Superior temporal gyrus (tissue), 1 donor: ENCODE measurements around the gene TAS1R3.
"Not testable (repeated sequence)": the region's sequence is repeated elsewhere in the genome, so short reads cannot be mapped to it uniquely, and the experiment has no call there.

Experiments used
- DNase-seq: peaks from one replicate; pipeline ENCODE4 v3.0.0-alpha.2; 2016; ENCODE audit errors: extremely low spot score

TAS1R3 gene

DNA sequence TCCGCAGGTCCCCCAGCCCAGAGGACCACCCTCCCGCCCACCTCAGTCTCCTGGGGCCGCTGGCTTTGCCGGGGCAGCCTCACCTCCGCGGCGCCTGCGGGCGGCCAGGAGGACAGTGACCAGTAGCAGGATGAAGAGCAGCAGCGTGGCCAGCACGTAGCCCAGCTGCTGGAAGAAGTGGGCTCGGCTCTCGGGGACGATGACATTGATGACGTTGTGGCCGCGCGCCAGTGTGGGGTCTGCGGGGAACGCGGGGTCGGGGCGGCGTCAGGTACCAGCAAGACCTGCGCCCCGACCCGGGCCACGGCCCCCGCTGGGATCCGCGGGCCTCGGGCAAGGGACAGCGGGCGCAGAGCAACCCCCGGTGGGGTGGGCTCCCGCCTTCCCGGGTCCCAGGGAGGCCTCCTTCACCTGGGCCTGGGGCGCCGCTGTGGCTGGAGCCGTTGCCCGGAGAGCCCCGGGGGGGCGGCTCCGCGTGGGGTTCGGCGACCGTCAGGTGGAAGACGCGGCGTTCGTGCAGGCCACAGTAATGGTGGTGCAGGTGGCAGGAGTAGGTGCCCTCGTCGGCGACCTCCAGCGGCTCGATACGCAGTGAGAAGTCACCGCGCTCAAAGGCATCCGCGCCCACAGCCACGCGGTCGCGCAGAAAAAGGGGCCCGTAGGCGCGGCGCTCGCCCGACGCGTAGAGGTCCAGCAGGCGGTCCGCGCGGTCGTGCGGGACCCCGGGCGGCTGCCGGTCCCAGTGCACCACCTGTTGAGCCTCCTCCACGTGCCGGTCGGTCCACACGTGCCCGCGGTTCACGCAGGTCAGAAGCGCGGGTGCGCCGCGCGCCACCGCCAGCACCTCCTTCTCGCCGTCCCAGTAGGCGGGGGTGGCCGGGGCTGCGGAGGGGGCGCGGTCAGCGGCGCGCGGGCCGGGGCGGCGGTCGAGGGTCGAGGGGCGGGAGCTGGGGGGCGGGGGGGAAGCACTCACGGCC, 23.5 kb downstream of the TAS1R3 start:
- no peak for DNase-seq

DNA sequence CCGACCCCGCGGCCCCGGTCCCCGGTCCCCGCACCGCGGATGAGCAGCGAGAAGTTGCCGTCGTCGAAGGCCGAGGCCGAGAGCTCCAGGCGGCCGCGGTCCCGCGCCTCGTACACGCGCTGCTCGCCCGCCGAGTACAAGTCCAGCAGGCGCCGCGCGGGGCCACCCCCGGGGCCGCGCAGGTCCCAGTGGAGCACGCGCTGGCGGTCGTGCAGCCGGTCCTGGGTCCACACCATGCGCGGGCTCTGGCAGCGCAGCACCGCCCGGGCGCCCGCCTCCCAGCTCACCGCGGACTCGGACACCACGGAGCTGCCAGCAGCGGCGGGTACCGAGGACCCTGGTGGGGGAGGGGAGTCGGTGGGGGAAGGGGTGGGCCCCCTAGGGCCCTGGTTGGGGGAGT, 24.3 kb downstream of the TAS1R3 start:
- DNase-seq = no peak

DNA sequence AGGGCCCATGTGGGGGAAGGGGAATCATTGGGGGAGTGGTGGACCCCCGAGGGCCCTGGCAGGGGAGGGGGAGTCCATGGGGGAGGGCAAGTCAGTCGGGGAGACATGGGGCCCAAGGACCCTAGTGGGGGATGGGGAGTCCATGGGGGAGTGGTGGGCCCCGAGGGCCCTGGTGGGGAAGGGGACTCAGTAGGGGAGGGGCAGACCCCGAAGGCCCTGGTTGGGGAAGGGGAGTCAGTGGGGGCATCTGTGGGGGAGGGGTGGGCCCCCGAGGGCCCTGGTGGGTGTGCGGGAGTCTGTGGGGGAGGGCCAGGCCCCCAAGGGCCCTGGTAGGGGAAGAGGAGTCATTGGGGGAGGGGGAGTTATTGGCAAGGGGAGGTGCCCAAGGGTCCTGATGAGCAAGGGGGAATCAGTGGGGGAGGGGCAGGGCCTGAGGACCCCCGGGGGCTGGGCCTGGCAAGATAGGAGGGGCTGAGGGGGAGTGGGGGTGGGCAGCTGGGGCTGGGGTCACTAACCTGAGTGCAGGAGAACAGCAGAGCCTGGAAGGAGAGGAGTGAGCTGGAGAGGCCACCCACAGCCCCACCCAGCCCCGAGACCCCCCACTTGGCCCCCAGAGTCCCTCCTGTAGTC, 25.2 kb downstream of the TAS1R3 start:
- DNase-seq = no peak

DNA sequence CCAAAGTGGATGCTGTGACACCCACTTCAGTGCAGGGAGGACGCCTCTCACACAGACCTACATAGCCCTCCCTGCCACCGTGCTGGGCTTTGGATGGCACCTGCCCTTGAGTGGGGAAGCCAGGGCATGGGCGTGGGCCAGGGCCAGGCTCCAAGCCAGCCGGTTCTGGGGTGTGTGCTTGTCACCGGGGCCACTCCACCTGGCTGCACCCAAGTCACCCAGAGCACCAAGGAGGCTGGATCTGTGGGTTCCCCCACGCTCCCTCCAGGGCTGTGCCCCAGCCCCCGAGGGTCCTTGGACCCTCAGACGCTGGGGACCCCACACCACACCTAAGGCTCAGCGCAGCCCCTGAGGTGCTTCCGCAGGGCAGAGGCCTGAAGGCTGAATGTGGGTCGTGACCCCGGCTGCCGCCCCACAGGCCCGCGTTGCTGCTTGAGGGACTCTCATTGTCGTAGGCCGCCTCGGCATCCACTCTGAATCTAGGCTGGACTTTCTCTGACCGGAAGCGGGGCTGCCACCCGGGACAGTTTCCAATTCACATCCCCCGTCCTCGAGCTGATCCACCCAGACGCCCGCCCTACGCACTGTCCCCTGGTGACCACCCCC, 25.8 kb downstream of the TAS1R3 start:
- DNase-seq = no peak

DNA sequence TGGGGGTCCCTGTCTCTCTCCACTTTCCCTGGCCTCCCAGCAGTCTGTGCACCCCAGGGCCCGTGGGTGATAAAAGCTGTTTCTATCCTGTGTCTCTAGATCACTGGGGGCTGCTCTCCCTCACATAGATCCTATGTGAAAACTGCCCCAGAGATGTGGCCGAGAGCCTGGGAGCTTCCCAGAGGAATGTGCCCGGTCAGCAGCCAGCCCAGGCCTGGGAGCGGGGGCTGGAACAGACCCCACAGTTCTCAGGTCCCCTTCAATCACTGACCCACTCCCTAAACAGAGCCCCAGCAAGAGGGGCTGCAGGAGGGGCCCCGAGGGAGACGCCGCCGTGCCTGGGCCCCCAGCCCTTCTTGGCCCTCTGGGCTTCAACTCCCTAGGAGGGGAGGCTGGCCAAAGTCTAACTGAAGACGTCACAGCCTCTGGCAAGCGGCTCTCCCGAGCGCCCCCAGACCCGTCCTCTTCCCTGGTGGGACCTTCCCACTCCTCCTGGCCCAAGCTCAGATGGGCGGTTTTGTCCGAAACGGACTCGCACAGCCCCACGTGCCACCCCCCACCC, 26.9 kb downstream of the TAS1R3 start:
- no peak for DNase-seq

DNA sequence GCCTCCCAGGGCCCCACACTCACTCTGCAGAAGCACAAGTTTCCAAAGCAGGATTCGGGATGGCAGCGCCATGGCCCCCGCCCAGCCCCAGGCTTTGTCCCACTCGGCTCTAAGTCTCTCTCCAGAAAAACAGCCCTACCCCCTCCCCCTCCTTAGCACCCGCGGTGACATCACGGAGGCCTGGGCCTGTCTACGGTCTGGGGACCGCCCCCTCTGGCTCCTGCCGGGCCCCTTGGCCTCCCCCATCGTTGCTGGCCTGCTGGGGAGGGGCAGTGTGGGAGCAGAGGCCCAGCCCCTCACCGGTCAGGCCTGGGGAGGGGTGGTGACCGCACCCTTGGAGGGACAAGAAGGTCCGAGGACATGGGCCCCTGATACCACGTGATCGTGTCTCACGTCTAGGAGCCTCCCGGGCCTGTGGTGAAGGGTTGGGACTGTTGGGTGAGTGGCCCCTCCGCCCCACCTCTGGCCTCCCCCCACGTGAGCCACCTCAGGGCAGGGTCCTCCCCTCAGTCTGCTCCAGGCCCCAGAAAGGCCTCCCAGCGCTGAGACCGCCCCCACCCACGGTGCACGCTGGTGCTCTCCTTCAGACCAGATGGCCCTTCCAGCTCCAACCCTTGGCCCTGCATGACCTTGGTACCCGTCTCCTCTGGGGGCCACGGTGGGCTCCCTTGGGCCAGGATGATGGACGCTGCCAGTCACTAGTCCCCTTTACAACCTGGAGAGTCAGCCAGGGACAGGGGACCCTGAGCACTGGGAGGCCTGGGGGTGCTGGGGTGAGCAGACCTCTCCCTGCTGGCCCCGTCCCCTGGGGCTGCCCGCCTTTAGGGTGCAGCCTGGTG, 27.6 kb downstream of the TAS1R3 start, which contains the start of gene MXRA8:
Gene MXRA8, minus strand, starts transcription at position 123 of the 839 bp plus-strand sequence. Its CDS starts 51 bp downstream, at position 72.
- DNase-seq = no peak

DNA sequence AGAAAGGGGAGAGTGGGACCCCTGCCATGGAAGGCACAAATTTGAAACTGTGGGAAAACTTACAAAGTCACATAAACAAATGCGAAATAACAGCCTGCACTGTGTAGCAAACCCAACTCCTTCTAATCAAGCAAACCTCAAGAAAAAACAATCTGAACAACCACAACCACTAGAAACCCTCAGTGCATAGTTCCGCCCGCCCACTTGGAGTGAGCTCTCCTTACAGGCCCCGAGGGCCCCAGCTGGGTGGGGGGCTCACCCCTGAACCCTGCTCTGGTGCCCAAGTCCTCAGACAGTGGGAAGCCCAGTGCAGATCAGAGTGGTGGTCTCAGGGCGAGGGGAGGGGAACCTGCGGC, 28.2 kb downstream of the TAS1R3 start:
- no peak for DNase-seq

DNA sequence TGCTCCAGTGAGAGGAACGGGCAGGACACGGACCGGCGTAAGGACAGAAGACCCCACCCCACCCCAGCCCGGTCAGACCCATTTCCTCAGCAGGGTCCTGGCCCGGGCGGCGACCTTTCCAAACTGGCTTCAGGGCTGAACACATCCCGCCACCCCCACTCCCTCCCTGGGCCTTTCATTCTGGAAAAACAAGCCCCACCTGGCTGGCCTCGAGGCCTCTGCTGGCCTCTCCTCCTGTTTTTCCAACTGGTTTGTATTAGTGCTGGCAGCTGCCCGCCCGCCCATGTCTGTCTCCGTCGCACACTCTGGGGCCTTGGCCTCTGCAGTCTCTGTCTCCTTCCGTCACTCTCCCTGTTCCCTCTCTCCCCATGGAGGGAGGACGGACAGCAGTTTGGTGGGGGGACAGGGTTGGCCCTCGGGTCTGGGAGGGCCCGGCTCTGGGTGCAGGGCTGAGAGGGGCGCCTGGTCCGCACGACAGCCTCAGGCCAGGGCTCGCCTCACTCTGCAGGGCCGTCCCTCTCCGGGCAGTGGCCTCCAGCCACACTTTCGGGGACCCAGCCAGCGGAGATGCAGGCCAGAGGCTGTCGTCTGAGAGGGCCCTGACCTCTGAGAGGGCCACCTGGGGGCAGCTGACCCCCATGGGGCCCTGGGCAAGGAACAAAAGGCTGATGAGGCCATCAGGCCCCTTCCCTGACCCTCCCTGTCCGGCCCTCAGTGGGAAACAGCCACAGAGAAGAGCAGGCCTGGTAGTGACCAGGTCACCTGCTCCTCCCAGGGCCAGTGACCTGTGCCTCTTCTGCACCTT, 28.8 kb downstream of the TAS1R3 start:
- no peak for DNase-seq

DNA sequence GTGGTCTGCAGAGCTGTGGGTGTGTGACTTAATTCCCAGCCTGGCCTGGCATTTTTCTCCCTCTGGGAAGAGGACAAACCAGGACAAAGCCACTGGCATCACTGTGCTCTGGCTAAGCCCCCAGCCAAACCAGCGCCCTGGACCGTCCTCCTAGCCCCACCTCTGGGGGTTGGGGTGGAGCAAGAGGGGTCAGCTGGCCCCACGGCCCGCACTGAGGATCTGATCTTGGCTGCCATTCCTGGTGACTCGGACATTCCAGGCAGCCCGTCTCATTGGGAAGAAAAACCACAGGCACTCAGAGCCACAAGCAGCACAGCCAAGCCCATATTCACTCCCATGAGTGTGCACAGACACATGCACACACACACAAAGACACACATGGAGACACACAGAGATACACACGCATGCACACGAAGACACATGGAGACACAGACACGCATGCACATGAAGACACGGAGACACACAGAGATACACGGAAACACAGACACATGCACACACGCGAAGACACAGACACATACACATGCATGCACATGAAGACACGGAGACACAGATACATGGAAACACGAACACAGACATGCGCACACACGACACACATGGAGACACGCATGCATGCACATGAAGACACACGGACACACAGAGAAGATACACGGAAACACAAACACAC, 29.6 kb downstream of the TAS1R3 start:
- DNase-seq = no peak

DNA sequence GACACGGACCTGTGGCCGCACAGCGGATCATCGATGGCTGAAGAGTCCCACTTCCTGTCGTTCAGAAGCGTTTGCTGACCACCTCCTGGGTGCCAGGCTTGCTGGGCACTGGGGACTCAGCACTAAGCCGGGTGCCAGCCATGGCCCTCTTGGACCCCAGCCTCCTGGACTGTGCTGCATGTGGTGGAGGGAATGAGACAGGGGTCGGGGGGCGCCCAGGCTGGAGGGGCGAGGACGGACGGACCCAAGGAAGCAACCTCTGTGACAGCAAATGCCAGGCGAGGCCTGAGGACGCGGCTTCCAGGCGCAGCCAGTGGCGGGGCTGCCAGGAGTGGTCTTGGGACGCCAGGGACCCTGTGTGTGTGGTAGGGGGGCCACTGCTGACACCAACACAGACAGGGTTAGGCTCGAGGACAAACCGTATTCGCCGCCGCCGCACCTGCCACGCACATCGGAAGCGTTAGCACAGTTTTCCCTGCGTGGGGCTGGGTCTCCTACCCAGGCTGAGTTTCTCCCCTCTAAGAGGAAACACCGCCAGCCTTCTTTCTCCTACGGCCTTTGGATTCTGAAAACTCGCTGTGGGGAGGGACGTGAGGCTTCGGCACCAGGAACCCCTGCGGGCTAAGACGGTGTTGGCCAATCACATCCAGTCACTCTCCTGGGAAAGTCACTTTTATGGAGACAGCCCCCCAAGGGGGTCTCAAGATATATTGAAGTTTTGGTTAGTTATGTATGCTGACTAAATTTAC, 30.3 kb downstream of the TAS1R3 start:
- DNase-seq = no peak

DNA sequence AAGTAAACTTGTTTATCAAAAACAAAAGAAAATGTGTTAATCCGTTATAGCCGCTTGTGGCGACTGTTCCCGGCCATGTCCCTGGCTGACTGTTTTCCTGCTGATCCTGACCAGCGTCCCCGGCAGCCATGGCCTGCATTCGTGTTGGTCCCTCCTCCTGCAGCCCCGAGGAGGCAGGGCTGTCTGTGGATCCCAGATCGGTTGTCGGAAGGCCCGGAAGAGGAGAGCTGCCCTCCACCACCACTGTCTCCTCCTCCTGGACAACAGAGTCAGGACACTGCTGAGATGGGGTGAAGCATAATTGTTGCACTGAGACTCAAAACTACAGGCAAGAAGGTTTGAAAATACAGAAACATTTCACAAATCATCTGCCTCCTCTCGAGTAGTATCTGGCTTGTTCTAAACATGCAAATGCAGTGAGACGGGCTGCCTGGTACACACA, 30.9 kb downstream of the TAS1R3 start:
- DNase-seq = no peak

DNA sequence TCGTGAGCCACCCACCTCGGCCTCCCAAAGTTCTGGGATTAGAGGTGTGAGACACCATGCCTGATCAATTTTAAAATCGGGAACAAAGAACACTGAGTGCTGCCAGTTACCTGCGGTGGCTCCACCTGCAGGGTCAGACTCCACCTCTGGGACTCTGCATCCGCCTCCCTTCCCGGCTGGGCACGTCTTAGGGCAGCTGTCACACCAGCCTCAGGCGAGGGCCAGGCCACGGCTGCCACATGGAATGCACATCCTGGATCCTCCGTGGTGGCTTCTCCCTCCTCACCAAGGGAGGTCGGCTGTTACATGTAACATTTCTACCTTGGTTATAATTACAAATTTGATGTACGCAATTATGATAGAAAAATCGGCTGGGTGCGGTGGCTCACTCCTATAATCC, 33.2 kb downstream of the TAS1R3 start:
- DNase-seq = no peak

DNA sequence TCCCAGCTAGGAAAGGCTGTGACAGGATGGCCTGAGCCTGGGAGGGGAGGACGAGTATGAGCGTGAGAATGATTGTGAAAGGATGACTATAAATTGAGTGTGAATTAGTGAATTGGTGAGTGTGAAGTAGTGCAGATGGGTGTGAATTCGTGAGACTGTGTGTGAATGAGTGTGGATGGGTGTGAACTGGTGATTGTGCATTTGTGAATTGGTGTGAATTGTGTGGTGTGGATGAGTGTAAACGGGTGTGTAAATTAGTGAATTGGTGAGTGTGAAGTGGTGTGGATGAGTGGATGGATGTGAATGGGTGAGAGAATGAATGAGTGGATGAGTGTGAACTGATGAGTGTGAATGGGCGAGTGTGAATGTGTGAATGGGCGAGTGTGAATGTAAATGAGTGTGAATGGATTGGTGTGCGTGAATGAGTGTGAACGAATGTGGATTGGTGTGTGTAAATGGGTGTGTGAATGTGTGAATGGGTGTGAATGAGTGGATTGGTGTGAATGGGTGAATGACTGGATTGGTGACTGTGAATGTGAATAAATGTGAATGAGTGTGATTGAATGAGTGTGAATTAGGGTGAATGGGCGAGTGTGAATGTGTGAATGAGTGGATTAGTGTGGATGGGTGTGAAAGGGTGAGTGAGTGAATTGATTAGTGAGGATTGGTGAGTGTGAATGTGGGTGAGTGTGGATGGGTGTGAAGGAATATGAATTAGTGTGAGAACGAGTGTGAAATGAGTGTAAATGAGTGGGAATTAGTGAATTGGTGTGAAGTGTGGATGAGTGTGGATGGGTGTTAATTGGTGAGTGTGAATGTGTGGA, 35.0 kb downstream of the TAS1R3 start:
- no peak for DNase-seq

DNA sequence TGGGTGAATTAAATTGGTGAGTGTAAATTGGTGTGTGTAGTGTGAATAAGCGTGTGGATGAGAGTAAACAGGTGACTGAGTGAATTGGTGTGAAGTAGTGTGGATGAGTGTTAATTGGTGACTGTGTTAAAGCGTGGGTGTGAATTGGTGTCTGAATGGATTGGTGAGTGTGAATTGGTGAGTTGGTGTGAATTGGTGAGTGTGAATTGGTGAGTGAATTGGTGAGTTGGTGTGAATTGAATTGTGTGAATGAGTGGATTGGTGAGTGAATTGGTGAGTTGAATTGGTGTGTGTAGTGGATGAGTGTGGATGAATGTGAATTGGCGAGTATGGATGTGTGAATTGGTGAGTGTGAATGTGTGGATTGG, 35.6 kb downstream of the TAS1R3 start:
- no peak for DNase-seq

DNA sequence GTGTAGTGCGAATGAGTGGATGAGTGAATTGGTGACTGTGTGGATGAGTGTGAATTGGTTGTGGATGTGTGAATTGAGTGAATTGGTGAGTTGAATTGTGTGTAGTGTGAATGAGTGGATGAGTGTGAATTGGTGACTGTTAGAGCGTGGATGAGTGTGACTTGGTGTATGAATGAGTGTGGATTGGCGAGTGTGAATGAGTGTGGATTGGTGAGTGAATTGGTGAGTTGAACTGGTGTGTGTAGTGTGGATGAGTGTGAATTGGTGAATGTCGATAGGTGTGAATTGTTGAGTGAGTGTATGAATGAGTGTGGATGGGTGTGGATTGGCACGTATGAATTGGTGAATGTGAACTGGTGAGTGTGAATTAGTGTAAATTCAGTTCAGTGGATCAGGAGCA, 36.2 kb downstream of the TAS1R3 start:
- DNase-seq = no peak

DNA sequence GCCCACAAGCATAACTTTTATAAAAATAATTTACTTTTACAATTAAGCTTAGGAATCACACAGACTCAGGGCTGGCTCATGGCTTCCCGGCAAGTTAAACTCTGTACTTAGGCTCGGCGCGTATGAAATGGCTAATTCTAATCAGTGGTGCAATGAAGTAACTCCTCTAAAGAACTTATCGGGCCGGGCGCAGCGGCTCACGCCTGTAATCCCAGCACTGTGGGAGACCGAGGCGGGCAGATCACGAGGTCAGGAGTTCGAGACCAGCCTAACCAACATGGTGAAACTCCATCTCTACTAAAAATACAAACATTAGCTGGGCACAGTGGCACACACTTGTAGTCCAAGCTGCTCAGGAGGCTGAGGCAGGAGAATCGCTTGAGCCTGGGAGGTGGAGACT, 39.0 kb downstream of the TAS1R3 start:
- not testable (repeated sequence) for DNase-seq

DNA sequence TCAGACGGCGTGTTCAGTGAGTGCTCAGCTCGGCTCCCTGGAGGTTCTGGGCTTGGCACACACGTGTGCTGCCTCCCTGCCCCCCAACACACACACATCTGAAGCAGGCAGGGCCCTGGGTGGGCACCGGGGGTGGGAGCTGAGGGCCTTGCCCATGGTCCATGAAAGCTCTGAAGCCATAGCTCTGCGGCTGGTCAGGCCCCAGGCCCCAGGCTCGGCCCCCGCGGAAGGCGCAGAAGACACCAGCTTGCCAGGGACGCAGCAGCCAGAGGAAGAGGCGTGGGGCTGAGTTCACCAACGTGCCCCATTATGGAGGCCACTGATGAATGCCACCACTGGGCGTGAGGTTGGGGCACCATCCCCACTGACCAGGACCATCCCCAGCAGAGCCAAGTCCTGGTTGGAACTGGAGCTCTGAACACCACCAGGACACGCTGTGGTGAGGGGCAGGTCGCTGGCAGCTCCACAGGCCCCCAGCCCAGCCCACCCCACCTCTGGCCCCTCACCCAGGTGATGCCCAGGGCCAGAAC, 39.8 kb downstream of the TAS1R3 start:
- no peak for DNase-seq

DNA sequence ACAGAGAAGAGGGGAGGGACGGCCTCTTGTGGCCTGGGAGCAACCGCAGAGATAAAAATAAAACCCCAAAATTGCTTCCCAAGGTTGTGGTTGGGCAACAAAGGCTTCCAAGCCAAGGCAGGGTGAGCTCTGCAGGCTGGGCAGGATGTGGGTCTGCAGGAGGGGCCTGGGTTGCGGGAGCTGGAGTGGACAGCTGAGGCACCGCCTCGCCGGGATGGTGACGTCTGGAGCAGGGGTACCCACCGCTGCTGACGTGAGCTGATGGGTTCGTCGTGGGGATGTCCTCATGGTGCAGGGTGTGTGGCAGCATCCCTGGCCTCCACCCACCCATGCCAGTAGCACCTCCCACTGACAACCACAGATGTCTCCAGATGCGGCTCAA, 40.3 kb downstream of the TAS1R3 start:
- DNase-seq = no peak
